ENCODE measurements around the gene GPX6.
"Not testable (repeated sequence)": the region's sequence is repeated elsewhere in the genome, so short reads cannot be mapped to it uniquely, and the experiment has no call there.

GPX6 gene, protein sequence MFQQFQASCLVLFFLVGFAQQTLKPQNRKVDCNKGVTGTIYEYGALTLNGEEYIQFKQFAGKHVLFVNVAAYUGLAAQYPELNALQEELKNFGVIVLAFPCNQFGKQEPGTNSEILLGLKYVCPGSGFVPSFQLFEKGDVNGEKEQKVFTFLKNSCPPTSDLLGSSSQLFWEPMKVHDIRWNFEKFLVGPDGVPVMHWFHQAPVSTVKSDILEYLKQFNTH

DNA sequence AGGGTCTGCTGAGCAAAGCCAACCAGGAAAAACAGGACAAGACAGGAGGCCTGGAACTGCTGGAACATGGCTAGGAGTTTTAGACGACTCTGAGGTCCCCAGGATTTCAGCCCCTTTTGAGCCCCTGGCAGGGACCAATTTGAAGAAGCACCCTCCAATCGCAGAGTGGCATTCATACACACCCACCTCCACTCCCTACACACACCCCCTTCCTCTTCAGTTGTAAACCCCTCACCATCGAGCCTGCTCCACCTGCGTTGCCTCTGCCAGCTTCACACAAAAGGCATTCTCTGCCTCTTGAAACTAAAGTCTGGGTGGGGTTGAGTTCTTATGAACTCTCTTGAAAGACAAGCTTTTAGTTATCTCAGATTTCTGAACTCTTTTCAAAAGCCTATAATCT, at the start of gene GPX6:
Gene GPX6, minus strand, starts transcription at position 118 of the 400 bp plus-strand sequence. Its CDS starts 50 bp downstream, at position 68.
- no peak for DNase-seq

DNA sequence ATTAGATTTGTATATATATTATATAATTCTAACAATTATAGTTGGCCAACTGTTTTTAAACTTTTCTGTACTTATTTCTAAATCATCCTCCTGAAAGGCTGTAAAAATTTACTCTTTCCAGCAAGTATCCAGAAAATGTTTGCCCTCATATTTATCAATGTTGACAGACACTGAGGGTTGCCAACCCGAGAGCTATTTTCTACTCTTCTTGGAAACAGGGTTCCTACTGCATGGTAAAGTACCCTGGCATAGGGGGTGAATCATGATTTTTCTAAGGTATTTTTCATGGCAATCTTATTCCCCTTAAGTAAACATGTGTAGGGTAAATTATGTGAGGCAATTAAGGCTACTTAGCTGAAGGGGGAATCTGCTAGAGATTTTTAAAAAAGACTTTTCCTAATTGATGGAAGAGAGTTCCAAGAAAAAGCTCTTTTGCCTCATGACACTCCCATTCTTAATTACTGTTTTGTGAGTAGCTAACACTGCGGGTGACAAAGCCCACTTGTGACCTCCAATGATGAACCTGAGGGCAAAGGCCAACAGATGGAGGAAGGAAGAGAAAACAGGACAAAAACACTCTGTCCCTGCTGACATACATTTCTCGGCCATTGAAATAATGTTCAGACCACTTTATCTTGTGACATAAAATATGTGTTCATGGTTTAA, 48.0 kb upstream of the GPX6 start:
- DNase-seq, result no peak

DNA sequence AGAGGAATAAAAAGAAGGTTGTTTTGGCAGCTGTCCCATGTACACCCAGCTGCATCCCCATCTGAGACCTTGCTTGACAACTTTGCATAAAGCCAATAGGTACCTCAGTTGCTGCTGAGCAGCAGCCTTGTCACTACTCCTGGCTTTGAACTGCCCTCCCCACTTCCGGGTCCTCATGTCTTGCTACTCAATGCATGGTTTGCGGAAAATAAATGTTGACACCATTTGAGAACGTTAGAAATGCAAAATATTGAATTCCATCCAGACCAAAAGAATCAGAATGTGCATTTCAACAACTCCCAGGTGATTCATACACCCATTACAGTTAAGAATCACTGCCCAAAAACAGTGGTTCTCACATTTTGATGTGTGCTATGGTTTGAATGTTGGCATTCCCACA, 43.0 kb upstream of the GPX6 start:
- no peak for DNase-seq

DNA sequence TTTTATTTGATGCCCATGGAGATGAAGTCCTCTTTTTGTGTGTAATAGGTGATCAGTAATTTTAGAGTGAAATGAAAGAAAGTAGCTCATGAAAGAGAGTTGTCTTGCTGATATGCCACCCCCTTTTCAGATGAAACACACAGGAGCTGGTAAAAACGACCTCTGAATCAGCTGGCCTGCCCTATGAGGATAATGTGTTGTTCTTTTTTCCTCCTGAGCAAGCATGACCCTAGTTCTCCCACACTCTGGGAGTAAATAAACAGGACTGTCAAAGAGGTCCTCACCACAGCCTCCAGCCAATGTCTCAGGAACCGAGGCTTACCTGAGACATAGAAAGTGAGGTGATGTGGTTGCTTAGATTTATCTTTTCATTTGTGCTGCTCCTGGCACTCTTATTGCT, 39.5 kb upstream of the GPX6 start:
- no peak for DNase-seq

DNA sequence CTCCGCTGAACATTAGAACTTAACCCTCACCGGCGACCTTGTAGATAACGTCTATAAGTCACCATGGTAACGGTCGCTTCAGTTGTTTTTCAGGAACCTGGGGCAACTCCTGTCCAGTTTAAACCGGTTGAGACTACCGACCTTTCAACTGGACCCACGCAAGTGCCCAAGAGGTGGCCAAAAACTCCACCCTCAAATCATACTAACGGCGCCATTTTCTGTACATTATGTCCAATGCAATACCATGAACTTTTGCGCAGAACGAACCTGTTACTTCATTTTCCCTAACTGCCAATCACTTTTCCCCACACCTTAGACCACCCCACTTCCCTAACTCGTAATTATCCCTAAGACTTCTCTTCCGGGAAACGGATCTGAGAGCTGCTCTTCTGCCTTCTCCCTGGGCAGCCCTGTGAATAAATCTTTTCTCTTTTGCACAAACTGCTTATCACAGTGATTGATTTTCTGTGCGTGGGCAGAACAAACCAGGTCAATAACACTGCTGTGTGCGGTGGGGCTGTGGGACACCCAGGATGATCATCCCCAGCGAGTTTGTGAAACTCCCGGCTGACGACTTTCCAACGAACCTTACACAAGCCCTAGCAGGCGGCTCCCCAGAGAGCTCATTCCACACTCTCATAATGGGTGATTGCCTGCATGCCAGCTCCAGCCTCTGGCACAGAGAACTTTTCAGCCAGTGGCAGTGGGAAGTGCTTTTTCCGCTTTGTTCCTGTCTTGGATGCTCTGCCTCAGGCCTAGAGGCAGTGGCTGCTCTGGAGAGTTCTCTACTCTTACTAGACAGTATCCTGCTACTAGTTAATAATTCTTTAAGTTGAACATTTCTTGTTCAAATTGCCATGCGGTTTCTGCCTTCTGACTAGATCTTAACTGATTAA, 38.6 kb upstream of the GPX6 start:
- no peak for DNase-seq

DNA sequence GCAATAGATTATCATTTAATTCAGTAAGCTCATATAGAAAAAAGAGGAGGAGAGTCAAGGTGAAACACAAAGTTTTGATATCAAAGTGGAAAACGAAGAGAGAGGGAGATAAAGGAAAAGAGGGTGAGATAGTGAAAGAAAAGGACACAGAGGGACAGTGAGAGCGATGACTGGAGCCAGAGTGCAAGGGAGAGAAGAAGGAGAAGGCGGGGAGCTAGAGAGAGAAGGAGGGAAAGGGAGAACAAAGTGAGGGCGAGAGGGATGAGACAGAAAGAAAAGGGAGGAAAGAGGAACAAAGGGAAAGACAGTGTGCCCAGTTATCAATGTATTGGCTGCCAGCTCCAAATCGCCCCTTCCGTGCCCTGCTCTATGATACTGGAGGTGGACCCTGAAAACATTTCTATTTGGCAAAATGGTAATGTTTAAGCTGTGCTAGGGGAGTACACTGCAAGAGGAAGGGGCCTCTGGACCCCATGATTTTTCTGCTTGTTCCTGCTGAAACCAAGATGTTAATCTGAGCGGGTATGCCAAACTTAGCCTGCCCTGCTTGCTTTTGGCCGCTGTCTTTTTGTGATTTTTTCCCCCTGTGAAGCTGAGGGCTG, 37.9 kb upstream of the GPX6 start:
- DNase-seq, result no peak

DNA sequence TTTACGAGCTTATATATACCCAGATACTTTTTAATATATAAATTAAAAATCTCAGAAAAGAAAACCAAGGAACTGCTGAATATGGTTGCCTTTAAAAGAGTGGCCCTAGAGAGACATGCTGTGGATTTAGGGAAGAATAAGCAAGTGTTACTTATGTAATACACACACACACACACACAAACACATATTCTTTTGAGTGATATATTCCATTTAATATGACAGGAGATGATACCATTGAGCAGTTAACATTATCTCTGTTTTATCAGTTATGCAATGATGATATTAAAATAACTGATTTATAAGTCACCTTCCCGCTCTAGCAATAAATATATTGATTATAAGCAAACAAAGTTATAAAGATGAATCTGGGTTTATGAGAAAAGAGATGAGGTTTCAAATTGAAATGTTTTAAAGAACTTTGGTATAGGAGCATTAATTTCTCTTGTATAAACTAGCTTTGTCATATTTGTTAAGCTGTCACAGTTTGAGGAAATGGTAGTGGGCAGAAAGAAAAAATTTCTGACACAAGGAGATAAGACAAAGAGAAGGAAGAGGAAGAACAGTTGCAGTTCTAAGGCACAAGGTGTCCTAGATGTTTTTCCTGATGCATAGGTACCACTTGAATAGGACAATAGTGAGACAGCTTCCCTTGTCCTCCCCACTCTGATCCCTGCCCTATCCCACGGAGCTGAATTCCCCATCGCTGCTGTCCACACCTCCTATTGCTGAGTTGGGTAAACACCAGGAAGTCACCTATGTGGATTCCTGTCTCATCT, 36.5 kb upstream of the GPX6 start:
- DNase-seq, result no peak

DNA sequence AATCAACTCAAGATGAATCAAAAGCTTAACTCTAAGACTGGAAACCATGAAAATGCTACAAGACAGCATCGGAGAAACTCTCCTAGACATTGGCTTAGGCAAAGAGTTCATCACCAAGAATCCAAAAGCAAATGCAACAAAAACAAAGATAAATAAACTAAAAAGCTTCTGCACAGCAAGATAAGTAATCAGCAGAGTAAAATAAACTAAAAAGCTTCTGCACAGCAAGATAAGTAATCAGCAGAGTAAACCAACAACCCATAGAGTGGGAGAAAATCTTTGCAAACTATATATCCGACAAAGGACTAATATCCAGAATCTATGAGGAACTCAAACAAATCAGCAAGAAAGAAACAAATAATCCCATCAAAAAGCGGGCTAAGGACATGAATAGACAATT, 31.4 kb upstream of the GPX6 start:
- DNase-seq, result not testable (repeated sequence)

DNA sequence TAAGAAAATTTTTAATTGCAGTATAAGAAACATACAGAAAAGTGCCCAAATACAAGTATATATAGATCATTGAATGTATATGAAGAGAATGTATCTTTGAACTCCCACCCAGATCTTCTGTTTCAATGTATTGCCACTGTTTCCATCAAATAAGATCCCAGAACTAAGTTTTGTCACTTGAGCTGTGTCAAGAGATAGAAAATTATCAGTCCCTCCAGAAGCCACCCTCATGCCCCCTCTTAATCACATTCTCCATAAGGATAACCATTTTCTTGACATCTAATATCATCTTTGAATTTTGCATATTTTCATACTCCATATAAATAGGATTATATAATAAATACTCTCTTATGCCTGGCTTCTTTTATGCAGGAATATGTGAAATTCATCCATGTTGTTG, 30.4 kb upstream of the GPX6 start:
- DNase-seq, result no peak

DNA sequence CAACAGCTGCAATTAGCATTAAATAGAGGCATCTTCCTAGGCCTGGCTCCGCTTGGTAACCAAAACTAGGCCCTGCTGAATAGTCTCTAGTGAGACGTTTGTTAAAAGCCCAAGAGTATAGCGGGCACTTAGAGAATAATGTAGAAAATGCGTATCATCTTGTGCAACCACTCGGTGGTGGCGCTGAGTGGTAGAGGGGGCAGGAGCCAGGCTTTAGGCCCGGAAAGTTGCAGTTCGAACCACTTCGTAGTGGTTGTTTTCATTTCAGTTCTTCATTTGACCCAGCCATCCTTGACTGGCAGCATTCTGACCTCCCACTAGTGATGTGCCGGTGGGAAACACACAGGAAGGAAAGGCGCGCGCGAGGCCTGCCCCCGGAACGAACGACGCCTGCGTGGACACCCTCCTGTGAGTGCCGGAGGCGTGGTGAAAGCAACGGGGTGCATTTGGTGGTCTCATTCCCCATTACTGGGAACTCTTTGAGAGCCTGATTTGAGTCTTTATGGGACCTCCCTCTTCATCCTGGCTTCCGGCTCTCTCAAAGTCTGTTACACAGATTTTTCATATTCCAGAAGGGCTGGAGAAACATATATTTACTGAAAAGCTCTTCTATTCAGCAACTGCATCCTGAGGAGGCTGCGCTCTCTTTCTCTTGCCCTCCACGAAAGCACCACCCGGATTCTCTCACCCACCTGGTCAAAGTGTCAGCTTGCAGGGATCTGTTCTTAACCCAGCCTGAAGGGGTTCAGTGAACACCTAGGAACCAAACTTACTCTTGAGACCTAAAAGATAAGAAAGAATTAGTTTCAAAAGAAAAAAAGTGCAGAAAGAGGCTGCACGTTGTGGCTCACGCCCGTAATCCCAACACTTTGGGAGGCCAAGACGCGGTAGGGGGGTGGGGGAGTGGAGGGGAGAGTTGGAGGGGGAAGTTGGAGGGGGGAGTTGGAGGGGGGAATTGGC, 28.3 kb upstream of the GPX6 start:
- no peak for DNase-seq

DNA sequence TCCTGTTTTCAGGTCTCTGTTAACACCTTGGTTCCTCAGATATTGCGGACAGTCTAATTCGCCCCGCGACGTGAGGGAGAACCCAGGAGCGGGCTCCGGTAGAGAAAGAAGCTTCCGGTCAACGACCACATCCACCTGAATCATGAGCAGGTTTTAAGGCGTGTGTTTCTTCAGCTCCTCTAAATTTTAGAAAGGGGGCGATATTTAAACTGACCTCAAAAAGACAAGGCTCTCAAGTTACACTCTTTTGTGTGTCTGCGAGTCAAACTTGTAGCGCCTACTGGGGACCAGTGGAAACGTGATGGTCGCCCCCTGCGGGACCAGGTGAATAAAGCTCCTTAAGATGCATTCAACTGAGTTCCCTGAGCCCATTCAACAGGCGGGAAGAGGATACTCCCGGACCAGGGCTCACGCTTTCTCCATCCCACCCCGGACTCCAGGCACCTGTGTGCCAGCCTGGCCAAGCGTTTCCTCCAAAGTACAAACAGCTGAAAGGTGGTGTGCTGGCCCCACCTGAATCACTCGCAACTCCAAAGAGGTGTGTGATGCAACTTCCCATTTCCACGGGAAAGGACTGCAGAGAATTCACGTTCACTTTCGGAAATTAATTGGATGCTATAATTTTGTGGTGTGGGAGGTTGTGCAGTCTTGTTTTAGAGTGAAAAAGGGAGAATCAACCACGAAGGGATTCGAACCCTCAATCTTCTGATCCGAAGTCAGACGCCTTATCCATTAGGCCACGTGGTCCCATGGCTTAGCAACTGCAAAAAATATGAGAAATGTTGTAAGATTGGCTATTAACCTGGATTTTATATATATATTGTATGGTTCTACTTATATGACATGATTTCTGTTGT, 27.1 kb upstream of the GPX6 start:
- DNase-seq, result peak in 1 of 2 experiments; percentile 7

DNA sequence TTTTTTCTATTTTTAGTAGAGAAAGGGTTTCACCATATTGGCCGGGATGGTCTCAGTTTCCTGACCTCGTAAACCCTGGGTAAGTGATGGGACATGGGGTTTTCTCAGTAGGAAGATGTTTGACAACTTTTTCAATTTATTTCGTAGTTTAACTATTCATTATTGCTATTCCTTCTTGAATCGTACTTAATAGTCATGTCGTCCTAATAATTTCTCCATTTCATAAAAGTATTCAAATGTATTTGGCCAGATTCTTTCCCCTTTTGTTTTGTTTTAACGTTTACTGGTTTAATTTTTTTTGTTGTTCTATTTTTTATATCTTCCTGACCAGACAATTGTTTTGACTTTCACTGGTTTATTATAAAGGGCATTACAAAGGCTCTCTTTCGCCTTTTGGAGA, 26.4 kb upstream of the GPX6 start:
- DNase-seq, result no peak

DNA sequence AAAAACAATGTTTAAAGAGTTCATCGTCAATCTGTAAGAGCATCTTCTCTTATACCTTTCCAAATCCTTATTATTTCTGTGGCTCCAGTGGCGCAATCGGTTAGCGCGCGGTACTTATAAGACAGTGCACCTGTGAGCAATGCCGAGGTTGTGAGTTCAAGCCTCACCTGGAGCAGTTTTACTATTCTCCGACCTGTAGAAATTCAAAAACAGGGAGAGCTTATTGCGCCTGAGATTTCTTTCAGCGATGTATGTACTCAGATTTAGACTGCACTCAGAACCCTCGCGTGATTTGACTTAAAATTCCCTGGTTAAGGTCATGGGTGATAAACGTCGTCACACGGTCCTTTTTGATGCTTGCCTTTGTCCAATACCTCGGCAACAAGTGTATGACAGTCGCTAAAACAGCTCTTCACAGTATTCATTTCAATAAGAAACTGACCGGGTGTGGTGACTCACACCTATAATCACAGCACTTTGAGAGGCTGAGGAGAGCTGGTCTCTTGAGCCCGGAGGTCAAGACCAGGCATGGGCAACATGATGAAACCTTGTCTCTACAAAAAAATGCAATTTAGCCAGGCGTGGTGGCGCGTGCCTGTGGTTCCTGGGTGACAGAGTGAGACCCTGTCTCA, 22.0 kb upstream of the GPX6 start:
- no peak for DNase-seq

DNA sequence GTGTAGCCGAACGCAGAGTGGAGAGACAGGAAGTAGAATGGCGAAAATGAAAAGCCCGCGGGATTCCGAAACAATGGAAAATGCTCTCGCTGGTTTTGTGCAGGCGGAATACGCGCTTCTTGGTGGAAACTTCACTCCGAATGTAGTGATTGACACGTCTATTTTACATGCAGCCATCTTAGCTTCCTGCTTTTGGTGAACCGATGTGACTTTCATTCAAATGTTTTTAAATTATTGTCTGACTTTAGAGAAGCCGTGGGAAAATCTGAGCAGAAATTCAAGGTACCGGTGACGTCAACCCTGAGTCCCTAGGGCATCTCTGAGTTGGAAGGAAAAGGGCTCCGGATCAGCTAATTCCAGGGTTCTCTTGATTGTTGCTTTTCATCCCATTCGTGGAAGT, 21.5 kb upstream of the GPX6 start:
- DNase-seq, result no peak

DNA sequence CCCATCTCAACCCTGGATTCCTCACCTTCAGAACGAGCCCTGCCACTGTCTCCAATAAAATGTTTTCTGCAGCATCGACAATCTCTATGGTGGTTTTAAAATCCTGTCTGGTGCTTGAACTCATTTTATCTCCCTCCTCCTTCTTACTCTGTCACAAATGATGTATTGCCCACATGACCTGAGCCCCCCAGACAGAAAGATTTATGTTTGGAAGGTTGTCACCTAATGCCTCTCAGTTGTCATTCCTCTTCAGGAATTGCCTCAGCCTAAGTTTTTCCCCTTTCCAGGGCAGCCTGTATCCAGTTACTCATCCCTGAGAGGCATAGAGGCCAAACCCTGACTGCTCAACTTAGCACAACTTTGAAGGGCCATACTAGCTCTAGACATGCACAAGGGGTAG, 19.3 kb upstream of the GPX6 start:
- no peak for DNase-seq

DNA sequence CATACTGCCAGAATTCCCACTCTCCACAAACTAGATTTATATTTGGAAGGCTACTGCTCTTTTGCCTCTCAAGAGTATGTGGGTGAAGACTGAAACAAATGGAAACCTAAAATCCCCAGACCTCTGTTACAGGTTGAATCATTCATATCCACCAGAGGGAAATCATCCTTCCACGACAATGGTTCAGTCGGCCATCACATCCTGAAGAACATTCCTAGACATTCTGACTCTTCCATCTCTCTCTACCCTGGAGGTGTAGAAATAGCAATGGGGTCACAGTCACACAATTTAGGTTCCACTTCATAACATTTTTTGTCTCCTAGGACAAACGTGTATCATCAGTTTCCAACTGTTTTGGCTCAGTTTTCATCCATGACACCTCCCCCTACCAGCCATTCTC, 18.7 kb upstream of the GPX6 start:
- no peak for DNase-seq

DNA sequence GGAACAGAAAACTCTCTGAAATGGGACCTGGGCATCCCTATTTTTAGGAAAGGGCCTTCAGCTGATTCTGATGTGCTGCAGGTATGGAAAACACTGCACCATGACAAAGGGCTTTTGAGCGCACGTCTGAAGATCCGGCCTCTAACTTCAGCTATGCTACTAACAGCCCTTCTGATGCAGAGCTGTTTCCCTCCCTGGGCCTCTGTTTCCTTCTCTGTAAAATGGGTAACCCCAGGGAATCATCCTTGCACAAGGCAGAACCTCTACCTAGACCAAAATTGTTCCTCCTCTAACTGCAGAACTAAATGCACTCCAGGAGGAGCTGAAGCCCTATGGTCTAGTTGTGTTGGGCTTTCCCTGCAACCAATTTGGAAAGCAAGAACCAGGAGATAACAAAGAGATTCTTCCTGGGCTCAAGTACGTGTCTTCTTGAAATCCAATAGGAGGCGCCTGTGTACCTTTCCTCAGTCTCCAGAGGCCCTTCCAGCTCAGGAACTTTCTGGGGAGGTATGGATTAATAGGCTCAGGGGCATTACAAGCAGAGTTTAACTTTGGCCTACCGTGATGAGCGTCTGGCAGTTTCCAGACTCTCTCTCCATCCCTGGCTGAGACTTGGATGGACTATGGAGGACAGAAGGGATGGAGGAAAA, 16.0 kb upstream of the GPX6 start:
- no peak for DNase-seq

DNA sequence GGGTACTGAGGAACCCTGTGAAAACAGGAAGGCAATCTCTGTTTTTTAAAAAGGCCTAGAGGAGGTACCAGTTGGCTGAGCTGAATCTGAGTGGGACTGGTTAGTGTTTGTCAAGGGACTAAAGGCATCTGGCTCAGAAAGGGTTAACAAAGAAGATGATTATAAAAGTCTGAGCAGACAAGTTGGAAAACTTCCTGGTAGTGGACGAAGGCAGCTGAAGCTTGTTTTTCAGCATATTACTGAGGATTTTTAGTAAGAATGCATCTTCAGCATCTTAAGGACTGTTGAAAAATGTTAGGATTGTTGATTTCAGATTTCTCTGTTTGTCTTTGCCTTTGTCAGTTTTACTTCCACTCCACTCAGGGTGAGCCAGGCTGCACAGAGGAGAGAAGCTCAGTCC, 15.2 kb upstream of the GPX6 start:
- DNase-seq, result no peak

DNA sequence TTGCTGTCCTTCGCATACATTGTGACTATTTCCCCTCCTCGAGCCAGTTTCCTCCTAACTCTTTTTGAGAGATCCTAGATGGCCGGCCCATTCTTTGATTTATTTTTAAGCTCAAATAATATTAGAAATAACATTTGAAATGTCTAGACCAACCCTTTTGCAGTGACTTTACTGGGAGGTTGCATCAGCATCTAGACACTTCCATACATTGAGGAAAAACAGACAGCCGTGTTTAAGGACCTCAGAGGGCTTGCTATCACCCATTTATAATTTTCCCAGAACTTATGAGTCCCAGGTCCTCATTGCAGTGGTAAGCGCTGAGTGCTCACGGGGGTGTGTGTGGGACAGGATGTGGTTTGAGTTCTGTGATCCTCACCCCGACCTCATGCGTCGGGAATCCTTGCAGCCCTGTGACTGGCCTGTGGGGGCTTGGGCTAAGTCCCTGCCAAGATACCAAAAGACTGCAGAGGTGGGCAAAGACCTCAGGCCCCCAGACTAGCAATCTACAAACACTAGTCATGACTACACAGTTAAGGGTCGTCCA, 10.0 kb upstream of the GPX6 start, which contains the start of gene GPX5:
Gene GPX5, plus strand, starts transcription at position 386 of the 544 bp plus-strand sequence. Its CDS starts 133 bp downstream, at position 519.
- no peak for DNase-seq
